Hepatocyte (in vitro differentiated cells): Measurements from ENCODE around the gene FLT1. TPM values are rescaled to one million over a fixed set of nuclear protein-coding genes. Genes with fewer than 3 reads are reported as not detected.

Source experiments
- DNase-seq: peaks from one replicate; pipeline ENCODE4 v3.0.0-alpha.2; 2016; ENCODE audit warnings: low spot score
- H2AFZ ChIP-seq: fragments of 200-600 bp; sonication (generic); 2 replicates; pipeline ENCODE4 v1.6.0; 2016; ENCODE audit warnings: antibody characterized with exemption, mild to moderate bottlenecking
- H3K27ac ChIP-seq: fragments of 200-600 bp; sonication (generic); 2 replicates; pipeline ENCODE4 v1.5.1; 2016; ENCODE audit warnings: mild to moderate bottlenecking
- H3K27me3 ChIP-seq: fragments of 200-600 bp; sonication (generic); 2 replicates; pipeline ENCODE4 v1.6.1; 2016
- H3K36me3 ChIP-seq: fragments of 200-600 bp; sonication (generic); replicated peaks from 2 replicates; pipeline ENCODE4 v1.5.1; 2016; ENCODE audit warnings: low read depth; ENCODE audit not compliant: insufficient read depth
- H3K4me1 ChIP-seq: fragments of 200-600 bp; sonication (generic); 2 replicates; pipeline ENCODE4 v1.5.1; 2016; ENCODE audit warnings: mild to moderate bottlenecking, moderate library complexity; ENCODE audit not compliant: insufficient read depth
- H3K4me2 ChIP-seq: fragments of 200-600 bp; sonication (generic); 2 replicates; pipeline ENCODE4 v1.6.0; 2016
- H3K4me3 ChIP-seq: fragments of 200-600 bp; sonication (generic); 2 replicates; pipeline ENCODE4 v1.5.1; 2016; ENCODE audit warnings: mild to moderate bottlenecking
- H3K79me2 ChIP-seq: fragments of 200-600 bp; sonication (generic); 2 replicates; pipeline ENCODE4 v1.6.0; 2017; ENCODE audit warnings: mild to moderate bottlenecking
- H3K9me2 ChIP-seq: fragments of 200-600 bp; sonication (generic); replicated peaks from 2 replicates; pipeline ENCODE4 v1.6.0; 2017; ENCODE audit warnings: mild to moderate bottlenecking; ENCODE audit not compliant: insufficient read depth
- H3K9me3 ChIP-seq: fragments of 200-600 bp; sonication (generic); 2 replicates; pipeline ENCODE4 v1.5.1; 2016; ENCODE audit warnings: low read depth, mild to moderate bottlenecking
- H4K20me1 ChIP-seq: fragments of 200-600 bp; sonication (generic); 2 replicates; pipeline ENCODE4 v1.6.0; 2016; ENCODE audit warnings: mild to moderate bottlenecking; ENCODE audit not compliant: insufficient read depth, poor library complexity, severe bottlenecking
- CTCF ChIP-seq: fragments of 200-600 bp; sonication (generic); IDR thresholded peaks from 2 replicates; pipeline ENCODE4 v1.5.1; 2016; ENCODE audit warnings: antibody characterized with exemption, mild to moderate bottlenecking; ENCODE audit not compliant: poor library complexity
- EZH2 ChIP-seq: fragments of 200-600 bp; sonication (generic); IDR thresholded peaks from 2 replicates; pipeline ENCODE4 v1.6.1; 2016; ENCODE audit warnings: antibody characterized with exemption, mild to moderate bottlenecking, borderline replicate concordance
- EZH2phosphoT487 ChIP-seq: fragments of 200-600 bp; sonication (generic); IDR thresholded peaks from one replicate; pipeline ENCODE4 v1.6.1; 2018; ENCODE audit warnings: antibody characterized with exemption, mild to moderate bottlenecking, low read depth, moderate library complexity; ENCODE audit not compliant: unreplicated experiment, severe bottlenecking
- WGBS: methylation state at CpG from one replicate; pipeline ENCODE4 v1.1.6; 2016; ENCODE audit warnings: low lambda C conversion rate; ENCODE audit errors: missing lambda C conversion rate; 5-methylcytosine and 5-hydroxymethylcytosine counted together
- polyA plus RNA-seq: library from polyadenylated mRNA; unstranded; fragments of >200 nt; fragmentation: Nextera tagmentation; extraction: Ambion mirVana; gene quantifications from 2 replicates; pipeline ENCODE4 v1.2.1, GENCODE V29; 2016
- total RNA-seq: library from RNA; depleted of rRNA; stranded (reverse); fragments of >200 nt; gene quantifications from 2 replicates; pipeline ENCODE4 v1.2.3, GENCODE V29; 2014

The FLT1 gene
- total and polyA plus RNA-seq, 2 experiments from 2014 or later, result 30.4 to 40.1 TPM

GRCh38 chr13:28485551-28485950 lies 9.4 kb downstream of the FLT1 start:
- Histone ChIP-seq H2AFZ (no peak overlapping the region), H3K27me3 (peaks cover 10% of the 10 kb centered on the region), H3K4me3 (no peak overlapping the region), H3K27ac (no peak overlapping the region), H4K20me1 (no peaks in the 10 kb centered on the region), H3K79me2 (no peaks in the 10 kb centered on the region), H3K4me2 (no peak overlapping the region), H3K9me3 (no peaks in the 10 kb centered on the region), H3K36me3 (no peaks in the 10 kb centered on the region), H3K4me1 (no peaks in the 10 kb centered on the region), H3K9me2 (no peaks in the 10 kb centered on the region)
- no peak for TF ChIP-seq CTCF
- TF ChIP-seq EZH2, result no peak
- TF ChIP-seq EZH2phosphoT487, result no peak
- DNase-seq, result no peak
- WGBS, result 93% methylated on average over 7 of the region's 7 CpGs

GRCh38 chr13:28485097-28485496 lies 9.8 kb downstream of the FLT1 start:
- no peak for DNase-seq
- H2AFZ ChIP-seq, result no peak overlapping the region
- H3K79me2 ChIP-seq, result no peaks in the 10 kb centered on the region
- no peaks in the 10 kb centered on the region for H4K20me1 ChIP-seq
- H3K36me3 ChIP-seq, result no peaks in the 10 kb centered on the region
- H3K4me1 ChIP-seq, result no peaks in the 10 kb centered on the region
- peaks cover 5% of the 10 kb centered on the region for H3K27me3 ChIP-seq
- TF ChIP-seq EZH2phosphoT487, result no peak
- no peak for TF ChIP-seq CTCF
- TF ChIP-seq EZH2, result no peak
- H3K4me2 ChIP-seq, result no peak overlapping the region
- no peaks in the 10 kb centered on the region for H3K9me2 ChIP-seq
- no peaks in the 10 kb centered on the region for H3K9me3 ChIP-seq
- no peak overlapping the region for H3K27ac ChIP-seq
- H3K4me3 ChIP-seq, result no peak overlapping the region
- 90% methylated on average over 1 of the region's 1 CpG for WGBS

- 67% methylated on average over 7 of the region's 7 CpGs for WGBS
- H3K4me3 ChIP-seq, result no peak overlapping the region
- H3K27ac ChIP-seq, result no peak overlapping the region
- H2AFZ ChIP-seq, result no peak overlapping the region
- H4K20me1 ChIP-seq, result no peaks in the 10 kb centered on the region
- no peaks in the 10 kb centered on the region for H3K4me1 ChIP-seq
- no peaks in the 10 kb centered on the region for H3K79me2 ChIP-seq
- H3K27me3 ChIP-seq, result no peaks in the 10 kb centered on the region
- H3K36me3 ChIP-seq, result no peaks in the 10 kb centered on the region
- no peaks in the 10 kb centered on the region for H3K9me2 ChIP-seq
- peak; percentile 23 for TF ChIP-seq CTCF
- no peak for TF ChIP-seq EZH2
- no peak for TF ChIP-seq EZH2phosphoT487
- H3K9me3 ChIP-seq, result no peaks in the 10 kb centered on the region
- no peak overlapping the region for H3K4me2 ChIP-seq
- DNase-seq, result no peak
These were observed 11.5 kb downstream of the FLT1 start for GRCh38 chr13:28483313-28483931.
